BLaER1 treated with 17β-estradiol and CSF1 and Interleukin-3, amounts not matched to agents 10 nM and 100 nM (cell line): ENCODE results near the gene GSTO2.

ENCODE experiments used
- H3K27ac ChIP-seq, 11 experiments: shearing (Covaris generic); formaldehyde crosslinking; 2 replicates each; pipeline ENCODE4 v1.8.1; 2022
- H3K27me3 ChIP-seq, 11 experiments: shearing (Covaris generic); formaldehyde crosslinking; 2 replicates each; pipeline ENCODE4 v1.8.1; 2022
- H3K36me3 ChIP-seq, 11 experiments: shearing (Covaris generic); formaldehyde crosslinking; 2 replicates each; pipeline ENCODE4 v1.8.1; 2022
- H3K4me1 ChIP-seq, 10 experiments: shearing (Covaris generic); formaldehyde crosslinking; 2 replicates each; pipeline ENCODE4 v1.8.1; 2022
- H3K4me2 ChIP-seq, 11 experiments: shearing (Covaris generic); formaldehyde crosslinking; 2 replicates each; pipeline ENCODE4 v1.8.1; 2022
- H3K4me3 ChIP-seq, 10 experiments: shearing (Covaris generic); formaldehyde crosslinking; 2 replicates each; pipeline ENCODE4 v1.8.1; 2022
- H3K9ac ChIP-seq, 11 experiments: shearing (Covaris generic); formaldehyde crosslinking; 2 replicates each; pipeline ENCODE4 v1.8.1; 2022
- H3K9me3 ChIP-seq, 11 experiments: shearing (Covaris generic); formaldehyde crosslinking; replicated peaks in 1 of 11; 2 replicates each; pipeline ENCODE4 v1.8.1; 2022
- H4K20me1 ChIP-seq, 11 experiments: shearing (Covaris generic); formaldehyde crosslinking; 2 replicates each; pipeline ENCODE4 v1.8.1; 2022
- Cebpa-rat ChIP-seq, 11 experiments: shearing (Covaris generic); IDR thresholded peaks; 2 replicates each; pipeline ENCODE4 v1.8.1; 2022

The GSTO2 gene

DNA sequence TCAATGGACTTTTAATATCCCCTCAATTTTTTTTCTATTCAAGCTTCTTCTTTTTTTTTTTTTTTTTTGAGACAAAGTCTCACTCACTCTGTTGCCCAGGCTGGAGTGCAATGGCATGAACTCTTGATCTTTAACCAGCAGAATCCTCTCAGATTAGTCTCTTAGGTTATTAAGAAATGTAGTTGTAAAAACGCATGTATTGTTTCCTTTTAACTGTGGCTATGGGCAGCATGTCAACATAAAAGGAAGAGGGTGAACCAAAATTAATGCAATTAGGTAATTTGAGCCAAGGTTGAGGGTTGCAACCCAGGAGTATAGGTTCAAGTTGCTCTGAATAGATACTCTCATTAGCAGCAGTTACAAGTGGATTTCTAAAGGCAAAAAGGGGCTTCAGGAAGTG, 18.6 kb upstream of the GSTO2 start:
- Histone ChIP-seq H3K9me3 (peaks cover 16 to 37% (median 23%) of the 10 kb centered on the region in 11 experiments), H3K4me3 (no peak overlapping the region), H3K27ac (no peak overlapping the region), H3K4me2 (no peak overlapping the region), H4K20me1 (peaks cover 0 to under 1% (median 0%) of the 10 kb centered on the region in 11 experiments; a peak in 2 of 22 replicates), H3K4me1 (peaks cover 9 to 53% (median 14%) of the 10 kb centered on the region in 10 experiments), H3K36me3 (no peaks in the 10 kb centered on the region), H3K9ac (no peak overlapping the region), H3K27me3 (no peaks in the 10 kb centered on the region)
- no peak for TF ChIP-seq Cebpa-rat (IDR thresholded peaks at IDR 0.05)

DNA sequence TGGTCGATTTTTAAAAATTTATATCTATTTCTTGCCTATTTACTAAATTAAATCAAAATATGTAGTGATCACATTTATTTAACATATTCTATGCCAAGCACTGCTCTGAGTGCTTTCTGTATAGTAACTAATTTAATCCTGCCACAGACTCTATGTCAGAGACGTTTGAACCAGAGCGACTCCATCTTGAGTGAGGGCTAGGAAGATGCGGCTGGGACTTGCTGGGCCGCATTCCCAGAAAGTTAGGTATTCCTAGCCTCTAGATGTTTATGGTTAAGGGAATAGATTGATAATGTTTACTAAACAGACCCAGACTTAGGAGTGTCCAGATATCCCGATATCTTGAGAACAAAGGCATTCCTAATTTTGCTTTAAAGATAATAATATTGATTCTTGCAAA, 17.5 kb upstream of the GSTO2 start:
- Histone ChIP-seq H3K9me3 (peaks cover 8 to 27% (median 13%) of the 10 kb centered on the region in 11 experiments; a peak in 20 of 22 replicates), H3K4me3 (no peak overlapping the region), H4K20me1 (peaks cover 3 to 10% (median 8%) of the 10 kb centered on the region in 11 experiments; a peak in 15 of 22 replicates), H3K36me3 (peaks cover 0 to 5% (median 0%) of the 10 kb centered on the region in 11 experiments; a peak in 3 of 22 replicates), H3K9ac (no peak overlapping the region), H3K4me2 (no peak overlapping the region), H3K4me1 (peaks cover 16 to 49% (median 21%) of the 10 kb centered on the region in 10 experiments), H3K27me3 (no peaks in the 10 kb centered on the region), H3K27ac (no peak overlapping the region)
- TF ChIP-seq Cebpa-rat (IDR thresholded peaks at IDR 0.05) = no peak

DNA sequence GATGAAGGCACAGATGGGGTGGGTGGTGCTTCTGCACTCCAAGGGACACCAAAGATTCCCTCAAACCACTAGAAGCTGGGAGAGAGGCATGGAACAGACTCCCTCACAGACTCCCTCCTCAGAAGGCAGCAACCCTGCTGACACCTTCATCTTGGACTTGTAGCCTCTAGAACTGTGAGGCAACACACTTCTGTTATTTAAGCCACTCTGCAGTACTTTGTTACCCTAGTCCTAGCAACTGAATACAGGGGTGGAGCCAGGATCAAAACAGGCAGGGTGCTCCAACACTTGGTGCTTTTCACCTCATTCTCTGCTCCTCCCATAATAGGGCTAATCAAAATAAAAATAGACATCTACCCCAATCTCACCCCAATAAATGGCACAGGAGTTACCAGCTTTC, 16.6 kb upstream of the GSTO2 start:
- 0 out of 22 replicates have a peak overlapping the region, but pooled peaks of 1 of the 11 experiments have one; percentile 8 for H3K27ac ChIP-seq

GRCh38 chr10:104253106-104253505, 15.9 kb upstream of the GSTO2 start:
- Histone ChIP-seq H3K27me3 (no peaks in the 10 kb centered on the region), H3K4me3 (no peak overlapping the region), H3K9me3 (peaks cover 0 to 11% (median 0%) of the 10 kb centered on the region in 11 experiments; a peak in 7 of 22 replicates), H3K9ac (no peak overlapping the region), H3K36me3 (peaks cover 8 to 19% (median 13%) of the 10 kb centered on the region in 11 experiments), H3K4me1 (peaks cover 27 to 49% (median 32%) of the 10 kb centered on the region in 10 experiments), H3K4me2 (peak overlapping the region in 4 of 11 experiments; percentile 86 to 93 (median 90); a peak in 8 of 22 replicates), H4K20me1 (peaks cover 12 to 25% (median 21%) of the 10 kb centered on the region in 11 experiments; a peak in 17 of 22 replicates), H3K27ac (0 out of 22 replicates have a peak overlapping the region, but pooled peaks of 1 of the 11 experiments have one; percentile 8)
- no peak for TF ChIP-seq Cebpa-rat (IDR thresholded peaks at IDR 0.05)

More for the DNA sequence above, 16.6 kb upstream of the GSTO2 start:
- Histone ChIP-seq H3K9ac (no peak overlapping the region), H3K4me3 (no peak overlapping the region), H3K27me3 (no peaks in the 10 kb centered on the region), H3K4me1 (peaks cover 25 to 49% (median 30%) of the 10 kb centered on the region in 10 experiments), H3K36me3 (peaks cover 3 to 12% (median 6%) of the 10 kb centered on the region in 11 experiments; a peak in 19 of 22 replicates), H4K20me1 (peaks cover 10 to 19% (median 17%) of the 10 kb centered on the region in 11 experiments; a peak in 17 of 22 replicates), H3K9me3 (peaks cover 0 to 17% (median 6%) of the 10 kb centered on the region in 11 experiments; a peak in 16 of 22 replicates), H3K4me2 (peak overlapping the region in 1 of 11 experiments; percentile 93; a peak in 2 of 22 replicates)
- TF ChIP-seq Cebpa-rat (IDR thresholded peaks at IDR 0.05) = no peak

DNA sequence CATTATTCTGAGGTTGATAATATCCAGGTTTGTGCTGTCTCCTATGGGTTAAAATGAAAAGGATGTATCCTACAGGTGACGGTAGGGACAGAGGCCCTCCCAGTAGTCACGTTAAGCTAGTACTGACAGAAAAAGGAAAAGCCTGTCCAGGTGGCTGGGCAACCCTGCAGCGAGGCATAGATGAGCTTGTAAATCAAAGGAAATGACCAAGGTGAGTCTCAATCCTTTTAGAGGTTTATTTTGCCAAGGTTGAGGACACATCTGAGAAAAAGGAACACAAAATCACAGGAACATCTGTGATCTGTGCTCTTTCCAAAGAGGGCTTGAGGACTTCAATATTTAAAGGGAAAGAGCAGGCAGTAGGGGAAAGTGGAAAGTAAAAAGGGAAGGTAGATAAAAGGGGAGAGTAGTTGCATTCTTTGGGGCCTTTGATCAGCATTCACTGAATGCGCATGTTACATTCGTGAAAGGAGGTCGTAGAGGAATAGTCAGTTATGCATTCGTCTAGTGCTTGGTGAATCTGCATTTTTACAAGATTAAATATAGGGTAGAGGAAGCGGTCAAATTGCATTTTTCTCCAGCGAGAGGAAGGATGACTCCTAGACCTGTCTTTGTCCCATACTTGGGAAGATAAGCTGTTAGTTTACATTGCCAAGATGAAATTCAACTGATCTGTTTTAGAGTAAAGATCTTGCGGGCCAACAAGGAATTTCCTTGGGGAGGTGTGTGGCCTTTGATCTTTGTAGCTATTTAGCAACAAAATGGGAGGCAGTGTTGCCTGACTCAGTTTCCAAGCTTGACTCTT, 15.2 kb upstream of the GSTO2 start:
- peak overlapping the region; percentile 78 to 93 (median 88) for H3K4me2 ChIP-seq
- H4K20me1 ChIP-seq = peaks cover 12 to 32% (median 27%) of the 10 kb centered on the region in 11 experiments; a peak in 17 of 22 replicates
- no peak for TF ChIP-seq Cebpa-rat (IDR thresholded peaks at IDR 0.05)
- peak overlapping the region; percentile 89 to 96 (median 94); a peak in 20 of 22 replicates for H3K27ac ChIP-seq
- peak overlapping the region in 10 of 11 experiments; percentile 94 to 98 (median 94); a peak in 19 of 22 replicates for H3K9ac ChIP-seq
- H3K36me3 ChIP-seq = peaks cover 15 to 26% (median 20%) of the 10 kb centered on the region in 11 experiments
- peaks cover 27 to 51% (median 35%) of the 10 kb centered on the region in 10 experiments for H3K4me1 ChIP-seq
- H3K9me3 ChIP-seq = peaks cover 0 to 5% (median 0%) of the 10 kb centered on the region in 11 experiments; a peak in 7 of 22 replicates
- H3K27me3 ChIP-seq = no peaks in the 10 kb centered on the region
- H3K4me3 ChIP-seq = peak overlapping the region; percentile 93 to 98 (median 94); a peak in 19 of 20 replicates

GRCh38 chr10:104254493-104255310, 14.3 kb upstream of the GSTO2 start, which contains the start of gene GSTO1:
GSTO1 (plus strand) TSS chr10:104254892; CDS start chr10:104254929, 37 bp downstream.
- peak within 1 kb of the TSS; percentile 89 to 96 (median 94) for H3K27ac ChIP-seq
- H3K4me1 ChIP-seq = peaks cover 30 to 60% (median 40%) of the 10 kb centered on the region in 10 experiments
- H4K20me1 ChIP-seq = peaks cover 12 to 41% (median 32%) of the 10 kb centered on the region in 11 experiments; a peak in 19 of 22 replicates
- H3K4me3 ChIP-seq = peak within 1 kb of the TSS; percentile 93 to 98 (median 94)
- H3K27me3 ChIP-seq = no peaks in the 10 kb centered on the region
- H3K9ac ChIP-seq = peak within 1 kb of the TSS; percentile 94 to 99 (median 95)
- no peaks in the 10 kb centered on the region for H3K9me3 ChIP-seq
- H3K4me2 ChIP-seq = peak within 1 kb of the TSS; percentile 78 to 93 (median 88)
- H3K36me3 ChIP-seq = peaks cover 24 to 35% (median 29%) of the 10 kb centered on the region in 11 experiments
- TF ChIP-seq Cebpa-rat (IDR thresholded peaks at IDR 0.05) = no peak

DNA sequence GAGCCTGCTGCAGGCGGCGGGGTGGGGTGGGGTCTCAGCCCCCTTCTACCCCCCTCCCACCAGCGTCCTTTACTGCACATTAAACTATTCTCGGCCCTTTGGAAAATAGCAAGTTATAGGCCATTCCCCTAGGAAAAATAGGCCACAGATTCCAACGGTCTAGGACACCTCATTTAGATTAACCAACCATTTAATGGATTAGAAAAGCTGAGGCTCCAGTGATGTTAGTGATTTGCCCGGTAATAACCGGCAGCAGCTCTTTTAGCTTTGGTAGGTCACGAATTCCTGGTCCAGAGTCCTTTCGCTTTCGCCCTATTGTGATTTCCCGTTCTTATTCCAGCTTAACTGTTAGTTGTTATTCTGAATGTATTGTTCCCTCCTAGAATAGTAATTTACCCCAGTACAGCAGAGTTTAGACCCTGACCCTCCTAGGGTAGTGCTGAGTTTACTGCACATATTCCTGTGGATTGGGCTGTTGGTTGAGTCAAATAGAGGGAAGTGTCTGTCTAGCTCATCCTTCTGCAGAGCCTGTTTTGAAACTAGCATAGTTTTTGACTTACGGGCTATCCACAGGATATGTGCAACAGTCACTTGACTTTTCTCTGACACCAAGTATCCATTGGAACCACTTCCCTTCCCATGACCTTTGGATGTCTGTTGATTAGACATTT, 13.5 kb upstream of the GSTO2 start:
- H3K4me1 ChIP-seq = peaks cover 30 to 68% (median 47%) of the 10 kb centered on the region in 10 experiments
- H3K36me3 ChIP-seq = peaks cover 31 to 43% (median 36%) of the 10 kb centered on the region in 11 experiments
- TF ChIP-seq Cebpa-rat (IDR thresholded peaks at IDR 0.05) = no peak
- peak overlapping the region; percentile 93 to 98 (median 94) for H3K4me3 ChIP-seq
- H3K27me3 ChIP-seq = no peaks in the 10 kb centered on the region
- H4K20me1 ChIP-seq = peaks cover 12 to 49% (median 40%) of the 10 kb centered on the region in 11 experiments; a peak in 19 of 22 replicates
- peak overlapping the region; percentile 94 to 99 (median 95) for H3K9ac ChIP-seq
- H3K4me2 ChIP-seq = peak overlapping the region; percentile 78 to 93 (median 88)
- H3K9me3 ChIP-seq = no peaks in the 10 kb centered on the region
- peak overlapping the region; percentile 89 to 96 (median 94) for H3K27ac ChIP-seq
